Right lung (tissue), 10 donors: ENCODE data around the gene ODAPH. TPM values are rescaled to one million over a fixed set of nuclear protein-coding genes. Genes with fewer than 3 reads are reported as not detected.
"Not testable (repeated sequence)": the region's sequence is repeated elsewhere in the genome, so short reads cannot be mapped to it uniquely, and the experiment has no call there.

Source experiments
- DNase-seq, 2 donors: peaks; one replicate each; pipeline ENCODE4 v3.0.0-alpha.2; 2013
- long read RNA-seq, 8 donors: transcript quantifications; one replicate each; lab custom pipeline, GENCODE V29; 2026
- polyA plus RNA-seq, 5 donors: library from polyadenylated mRNA; unstranded; fragments of 120-200 nt; gene quantifications; one replicate each; pipeline versions ENCODE4 v1.2.1 to v1.2.3, GENCODE V29; 2013; ENCODE audit warnings: inconsistent platforms in 1 of 5, low replicate concordance in 1 of 5; ENCODE audit not compliant: insufficient read length in 5 of 5, insufficient read depth in 1 of 5

Gene ODAPH
- under 1 TPM in 3 of 5 donors, not detected in 2; 0.08 to 0.64 (median 0.19) TPM for polyA plus RNA-seq
- long read RNA-seq, donor 1: 0 reads
- long read RNA-seq, donor 2: 0 reads
- long read RNA-seq, donor 3: 0 reads
- long read RNA-seq, donor 4: 0 reads
- long read RNA-seq, donor 5: 0 reads
- long read RNA-seq, donor 6: 0 reads
- long read RNA-seq, donor 7: 0 reads
- long read RNA-seq, donor 8: 0 reads

- DNase-seq: no peak
These were observed at the start of gene ODAPH for GRCh38 chr4:75555294-75556164. Gene ODAPH (plus strand): TSS chr4:75556066. CDS start chr4:75556083, 17 bp downstream.

DNA sequence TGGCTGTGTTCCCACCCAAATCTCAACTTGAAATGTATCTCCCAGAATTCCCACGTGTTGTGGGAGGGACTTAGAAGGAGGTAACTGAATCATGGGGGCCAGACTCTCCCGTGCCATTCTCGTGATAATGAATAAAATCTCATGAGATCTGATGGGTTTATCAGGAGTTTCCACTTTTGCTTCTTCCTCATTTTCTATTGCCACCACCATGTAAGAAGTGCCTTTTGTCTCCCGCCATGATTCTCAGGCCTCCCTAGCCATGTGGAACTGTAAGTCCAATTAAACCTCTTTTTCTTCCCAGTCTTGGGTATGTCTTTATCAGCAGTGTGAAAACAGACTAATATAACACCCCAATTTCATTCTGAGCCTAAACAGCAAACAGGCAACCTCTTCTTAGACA is 46.3 kb upstream of the ODAPH start:
- DNase-seq: not testable (repeated sequence)

DNA sequence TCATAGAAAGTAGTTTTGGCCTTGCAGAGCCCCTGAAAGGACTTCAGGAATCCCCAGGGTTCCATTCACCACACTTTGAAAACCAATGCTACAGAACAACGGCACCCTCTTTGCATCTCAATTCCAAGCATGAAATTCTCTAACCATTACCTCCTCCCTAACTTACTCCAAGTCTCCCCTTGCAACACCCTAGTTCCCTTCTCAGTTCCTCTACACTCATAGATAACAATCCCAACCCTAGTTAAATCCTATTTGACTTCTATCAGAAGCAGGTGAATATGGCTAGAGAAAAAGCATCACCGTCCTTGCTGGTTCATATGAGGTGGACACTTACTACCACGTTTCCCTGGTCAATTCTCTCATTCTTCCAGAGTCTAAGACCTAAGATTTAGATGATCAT is 44.0 kb upstream of the ODAPH start:
- no peak for DNase-seq

DNA sequence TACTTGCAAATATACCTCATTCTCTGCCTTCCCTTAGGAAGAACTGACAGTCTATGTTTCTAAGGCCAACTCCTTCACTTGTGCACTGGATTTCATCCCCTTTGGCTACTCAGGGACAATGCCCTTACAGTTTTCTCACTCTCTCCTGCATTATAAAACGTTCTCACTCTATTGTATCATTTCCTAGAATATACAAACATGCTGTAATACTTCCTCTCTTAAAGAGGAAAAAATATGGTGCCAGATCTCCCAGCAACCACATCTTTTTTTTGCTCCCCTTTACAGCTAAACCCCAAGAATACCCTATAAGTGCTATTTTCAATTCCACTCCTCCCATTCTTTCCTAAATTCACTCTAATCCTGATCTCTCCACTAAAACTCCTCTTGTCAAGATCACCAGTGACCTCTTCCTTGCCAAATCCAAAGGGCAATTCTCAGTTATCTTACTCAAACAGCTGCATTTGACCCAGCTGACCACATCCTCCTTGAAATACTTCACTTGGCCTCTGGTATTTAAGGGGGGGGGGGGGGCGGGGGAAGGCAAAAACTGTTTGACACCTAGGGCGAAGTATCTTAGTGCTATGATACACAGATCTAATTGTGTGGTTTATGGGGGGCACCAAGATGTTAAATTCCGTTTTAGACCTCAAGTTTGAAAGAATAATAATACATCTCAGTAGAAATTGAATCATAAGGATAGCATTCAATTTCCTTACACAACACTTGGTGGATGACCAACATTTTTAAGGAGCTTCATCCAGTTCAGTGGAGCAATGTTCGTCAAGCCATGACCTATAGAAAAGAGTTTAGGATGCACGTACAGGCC is 43.3 kb upstream of the ODAPH start:
- DNase-seq: no peak

DNA sequence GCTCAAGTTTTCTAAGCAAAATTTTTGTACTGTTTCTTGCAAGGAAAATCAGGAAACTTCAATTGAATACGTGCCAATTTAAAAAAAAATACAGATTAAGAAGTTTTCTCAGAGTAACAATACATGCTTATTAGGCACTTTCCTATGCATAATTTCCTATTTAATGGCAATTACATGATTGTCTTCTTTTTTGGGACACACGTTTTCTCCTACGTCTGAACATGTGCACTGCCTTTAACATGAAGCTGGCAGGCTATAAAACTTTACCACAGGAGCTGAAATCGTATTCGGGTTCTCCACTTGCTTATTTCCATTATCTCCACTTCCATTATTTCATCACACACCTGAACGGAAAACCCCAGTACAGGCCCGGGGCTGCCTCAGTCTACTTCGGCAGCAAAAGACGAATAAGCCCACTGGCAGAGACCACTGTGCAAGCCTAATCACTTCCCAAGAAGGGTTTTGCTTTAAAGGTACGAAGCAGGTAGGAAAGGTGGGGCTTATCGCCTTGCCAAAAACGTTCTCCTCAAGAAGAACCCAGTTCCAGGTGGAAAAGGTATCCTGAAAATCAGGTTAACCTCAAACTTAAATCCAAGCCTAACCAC is 42.2 kb upstream of the ODAPH start:
- no peak for DNase-seq

GRCh38 chr4:75514131-75514948 is 41.5 kb upstream of the ODAPH start, which contains the start of the genes RCHY1 and THAP6:
Gene RCHY1 (minus strand): TSS chr4:75514403. CDS start chr4:75514286, 117 bp downstream.
Gene THAP6 (plus strand): TSS chr4:75514473. CDS start chr4:75515453, 980 bp downstream.
- peak; percentile 94 to 96 for DNase-seq

GRCh38 chr4:75514949-75515612 is 40.8 kb upstream of the ODAPH start:
- DNase-seq: no peak

- DNase-seq: no peak
These were observed 39.7 kb upstream of the ODAPH start for GRCh38 chr4:75516144-75516543.

GRCh38 chr4:75519452-75519851 is 36.4 kb upstream of the ODAPH start:
- not testable (repeated sequence) for DNase-seq

- no peak for DNase-seq
These were observed 30.8 kb upstream of the ODAPH start for GRCh38 chr4:75525086-75525485.

DNA sequence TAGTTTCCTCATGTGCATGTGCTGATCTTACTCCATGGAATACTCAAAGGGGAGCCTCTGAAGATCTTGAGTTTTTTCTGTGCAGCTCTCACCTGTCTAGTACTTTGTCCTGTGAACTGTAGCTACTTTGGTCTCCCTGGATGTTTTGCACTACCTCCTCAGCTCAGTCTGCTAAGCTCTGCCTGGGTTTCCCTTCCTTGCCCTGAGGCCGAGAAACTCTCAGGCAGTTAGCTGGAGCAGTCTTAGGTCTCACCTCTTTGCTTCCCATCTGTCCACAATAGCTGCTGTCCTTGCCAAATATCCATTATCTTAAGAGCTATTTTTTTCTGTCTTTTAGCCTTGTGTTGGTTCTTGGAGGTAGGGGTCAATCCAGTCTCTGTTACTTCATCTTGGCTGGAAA is 30.0 kb upstream of the ODAPH start:
- no peak for DNase-seq

DNA sequence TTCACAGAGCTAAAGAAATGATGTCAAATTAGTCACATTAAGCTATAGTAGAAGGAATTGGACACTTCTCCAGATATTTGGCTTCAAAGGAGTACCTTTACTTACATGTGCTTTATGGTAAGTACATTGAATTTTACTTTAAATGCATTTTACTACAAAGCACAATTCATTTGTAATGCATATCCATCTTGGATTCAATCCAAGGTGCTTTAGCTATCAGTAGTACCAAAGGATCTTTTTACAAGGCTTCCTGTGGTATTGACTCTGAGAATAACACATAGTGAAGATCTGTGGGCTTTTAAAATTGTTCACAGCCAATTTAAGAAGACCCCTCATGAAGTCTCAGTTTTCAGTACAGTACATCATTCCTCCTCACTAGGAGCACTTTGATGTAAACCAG is 28.4 kb upstream of the ODAPH start:
- DNase-seq: no peak

DNA sequence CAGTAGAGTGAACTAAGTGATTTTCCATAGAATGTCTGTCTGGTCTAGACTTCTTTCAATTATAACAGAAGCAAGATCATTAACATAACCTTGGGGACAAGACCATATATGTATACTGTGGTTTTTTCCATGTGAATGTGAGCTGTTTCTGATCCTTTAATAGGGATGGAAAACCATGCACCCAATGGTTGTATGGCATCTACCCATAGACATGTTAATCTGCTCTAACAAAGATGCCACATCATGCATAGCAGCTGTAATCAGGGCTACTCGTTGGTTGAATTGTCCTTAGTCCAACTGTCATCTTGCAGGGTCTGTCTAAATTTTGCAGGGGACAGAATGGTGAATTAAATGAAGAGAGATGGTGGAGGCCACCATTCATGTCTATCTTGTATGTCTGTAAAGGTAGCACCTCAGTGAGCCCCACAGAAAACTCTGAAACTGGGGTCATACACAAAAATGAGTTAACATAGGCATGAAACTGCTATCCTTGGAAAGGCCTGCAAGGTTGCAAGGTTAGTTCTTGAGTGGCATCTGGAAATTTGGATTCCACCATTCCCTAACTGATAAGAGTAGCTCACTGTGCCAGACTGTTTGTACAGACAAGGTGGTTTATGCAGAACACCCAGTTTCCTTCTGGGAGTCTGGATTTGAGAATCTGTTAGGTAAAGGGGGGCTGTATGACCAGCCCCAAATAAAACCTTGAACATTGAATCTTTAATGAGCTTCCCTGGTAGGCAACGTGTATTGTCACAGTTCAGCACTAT is 25.1 kb upstream of the ODAPH start:
- DNase-seq: no peak

GRCh38 chr4:75531536-75532143 is 24.2 kb upstream of the ODAPH start:
- not testable (repeated sequence) for DNase-seq

- DNase-seq: not testable (repeated sequence)
These were observed 22.5 kb upstream of the ODAPH start for GRCh38 chr4:75533339-75533887.

GRCh38 chr4:75533926-75534325 is 21.9 kb upstream of the ODAPH start:
- not testable (repeated sequence) for DNase-seq

- not testable (repeated sequence) for DNase-seq
These were observed 18.6 kb upstream of the ODAPH start for GRCh38 chr4:75537308-75537707.

DNA sequence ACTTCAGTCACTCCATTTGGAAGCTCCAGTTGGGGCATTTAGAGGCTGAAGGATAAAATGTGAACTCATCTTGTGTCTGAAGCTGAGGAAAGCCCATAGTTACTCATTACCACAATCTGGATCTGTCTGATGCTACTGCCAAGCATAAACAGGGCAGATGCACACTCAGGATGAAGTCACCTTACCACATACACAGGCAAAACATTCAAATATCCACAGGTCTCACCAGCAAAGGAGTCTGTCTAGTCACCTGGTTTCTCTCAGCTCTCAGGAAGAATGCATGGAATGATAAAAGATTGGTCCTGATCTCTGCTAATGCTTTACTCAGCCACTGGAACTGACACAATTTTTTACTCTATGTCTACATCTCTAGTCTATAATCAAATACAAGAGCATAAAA is 13.0 kb upstream of the ODAPH start:
- DNase-seq: no peak
